GM19463 (cell line): ENCODE data around the gene IL13.
"Not testable (repeated sequence)": the region's sequence is repeated elsewhere in the genome, so short reads cannot be mapped to it uniquely, and the experiment has no call there.

Experiments used
- ATAC-seq: cut with Tn5 transposase; IDR thresholded peaks from one replicate; pipeline ENCODE4 v1.9.1; 2021; ENCODE audit warnings: mild to moderate bottlenecking, moderate library complexity; ENCODE audit not compliant: unreplicated experiment

Gene IL13

DNA sequence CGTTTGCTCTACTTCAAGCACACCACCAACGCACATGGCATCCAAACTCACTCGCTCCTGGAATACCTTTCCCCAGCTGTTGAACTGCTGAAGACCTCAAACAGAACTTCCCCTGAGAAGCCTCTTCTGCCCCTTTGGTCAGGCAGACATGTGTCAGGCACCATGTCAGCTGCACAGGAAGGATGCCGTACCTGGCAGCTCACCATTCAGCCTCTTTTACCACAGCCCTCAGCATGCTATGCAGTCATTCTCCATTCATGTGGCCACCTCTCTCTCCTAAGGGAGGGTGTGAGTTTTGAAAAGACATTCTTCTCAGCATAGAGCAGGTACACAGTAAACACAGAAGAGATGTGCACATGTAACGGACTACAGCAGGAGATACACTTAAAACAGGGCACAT is 30.0 kb downstream of the IL13 start:
- peak; percentile 37 for ATAC-seq

DNA sequence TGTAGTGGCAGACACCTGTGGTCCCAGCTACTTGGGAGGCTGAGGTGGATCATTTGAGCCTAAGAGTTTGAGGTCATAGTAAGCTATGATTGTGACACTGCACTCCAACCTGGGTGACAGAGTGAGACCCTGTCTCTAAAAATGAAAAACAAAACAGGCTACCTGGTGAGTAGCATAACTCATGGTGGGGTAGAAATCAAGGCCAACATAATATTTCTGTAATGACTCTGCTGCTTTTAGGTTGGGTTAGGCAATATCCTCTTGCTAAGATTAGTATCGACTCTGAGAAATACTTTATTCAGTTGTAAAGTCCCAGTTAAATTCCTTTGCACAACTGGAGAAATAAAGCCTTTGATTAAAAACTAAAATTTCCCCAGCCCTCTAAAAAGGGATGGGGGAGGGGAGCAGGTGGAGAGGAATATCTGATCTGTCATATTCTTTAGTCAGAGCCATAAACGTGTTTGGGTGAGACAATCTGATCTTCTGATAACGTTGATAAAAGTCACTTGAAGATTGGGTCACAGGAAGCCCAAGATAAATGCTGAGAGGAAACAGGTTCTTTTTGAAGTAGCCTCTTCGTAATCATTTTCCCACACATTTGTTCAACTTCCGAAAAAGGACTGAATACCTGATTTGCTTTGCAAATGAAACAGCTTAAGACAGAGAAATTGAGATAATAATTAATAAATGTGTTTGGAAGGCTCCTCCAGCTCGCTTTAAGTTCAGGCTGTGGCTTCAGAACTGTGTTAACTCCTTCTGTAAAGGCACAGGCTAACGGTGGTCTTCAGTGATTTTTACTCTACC is 30.8 kb downstream of the IL13 start:
- ATAC-seq = peak; percentile 49

DNA sequence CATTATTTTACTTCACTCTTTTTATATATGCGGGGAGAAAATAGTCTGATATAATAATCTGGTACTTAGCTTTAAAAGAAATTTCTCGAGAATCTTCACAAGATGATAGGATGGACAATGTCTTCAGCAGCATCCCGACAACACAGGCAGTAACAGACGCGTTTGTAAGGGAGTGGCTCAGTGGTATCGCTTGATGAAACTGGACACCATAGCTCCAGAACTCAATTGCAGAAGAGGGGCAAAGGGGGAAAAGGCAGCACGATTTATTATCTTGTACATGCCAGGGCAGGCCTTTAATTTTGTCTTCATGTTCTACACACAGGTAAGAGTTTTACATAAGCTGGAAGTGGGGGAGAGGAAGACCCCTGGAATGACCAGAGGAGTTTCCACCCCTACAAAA is 31.5 kb downstream of the IL13 start:
- ATAC-seq = no peak

DNA sequence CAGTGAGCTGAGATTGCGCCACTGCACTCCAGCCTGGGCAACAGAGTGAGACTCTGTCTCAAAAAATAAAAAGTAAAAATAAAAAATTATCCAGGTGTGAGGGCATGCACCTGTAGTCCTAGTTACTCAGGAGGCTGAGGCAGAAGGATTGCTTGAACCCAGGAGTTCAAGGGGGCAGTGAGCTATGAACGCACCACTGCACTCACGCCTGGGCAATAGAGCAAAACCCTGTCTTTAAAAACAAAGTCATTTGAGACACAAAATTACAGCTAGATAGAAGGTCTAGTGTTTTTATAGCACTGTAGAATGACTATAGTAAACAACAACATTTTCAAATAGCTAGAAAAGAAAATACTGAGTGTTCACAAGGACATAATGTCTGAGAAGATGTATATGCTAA is 32.2 kb downstream of the IL13 start:
- no peak for ATAC-seq

DNA sequence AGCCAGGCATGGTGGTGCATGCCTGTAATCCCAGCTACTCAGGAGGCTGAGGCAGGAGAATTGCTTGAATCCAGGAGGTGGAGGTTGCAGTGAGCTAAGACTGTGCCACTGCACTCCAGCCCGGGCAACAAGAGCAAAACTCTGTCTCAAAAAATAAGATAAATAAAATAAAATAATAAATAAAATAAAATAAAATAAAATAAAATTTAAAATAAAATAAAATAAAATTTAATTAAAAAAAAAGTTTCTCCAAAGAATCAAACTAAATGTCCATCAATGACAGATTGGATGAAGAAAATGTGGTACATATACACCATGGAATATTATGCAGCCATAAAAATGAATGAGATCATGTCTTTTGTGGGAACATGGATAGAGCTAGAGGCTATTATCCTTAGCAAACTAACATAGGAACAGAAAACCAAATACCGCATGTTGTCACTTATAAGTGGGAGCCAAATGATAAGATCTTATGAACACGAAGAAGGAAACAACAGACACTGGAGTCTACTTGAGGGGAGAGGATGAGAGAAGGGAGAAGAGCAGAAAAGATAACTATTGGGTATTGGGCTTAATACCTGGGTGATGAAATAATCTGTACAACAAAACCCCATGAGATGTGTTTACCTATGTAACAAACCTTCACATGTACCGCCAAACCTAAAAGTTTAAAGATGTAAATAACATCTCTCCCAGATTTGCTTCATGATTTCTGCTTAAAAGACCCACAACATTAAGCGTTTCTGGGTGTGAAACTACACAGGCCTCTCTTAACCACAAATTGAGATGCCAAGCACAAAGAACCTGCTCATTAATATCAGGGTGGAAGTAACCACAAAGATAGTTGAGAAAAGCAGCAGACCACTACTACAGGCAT is 34.0 kb downstream of the IL13 start:
- not testable (repeated sequence) for ATAC-seq

GRCh38 chr5:132692632-132692967 is 34.6 kb downstream of the IL13 start:
- no peak for ATAC-seq

DNA sequence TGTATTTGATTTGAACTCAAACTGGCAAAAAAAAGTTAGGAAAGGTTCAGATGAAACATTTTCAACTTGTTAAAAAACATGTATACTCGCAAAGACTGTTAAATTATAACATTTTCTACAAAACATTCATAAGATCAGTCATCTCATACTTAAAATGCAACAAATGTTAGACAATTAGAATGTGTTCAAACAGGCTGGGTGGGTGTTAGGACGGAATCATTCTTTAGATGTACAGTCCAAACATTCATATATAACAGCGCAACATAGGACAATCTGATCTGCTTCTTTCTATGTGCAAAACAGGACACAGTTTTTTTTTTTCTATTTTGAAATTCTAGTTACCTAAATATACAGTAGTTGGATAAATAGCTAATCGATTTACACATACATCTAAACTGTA is 38.0 kb downstream of the IL13 start:
- ATAC-seq = no peak

GRCh38 chr5:132704875-132705274 is 46.9 kb downstream of the IL13 start:
- no peak for ATAC-seq

DNA sequence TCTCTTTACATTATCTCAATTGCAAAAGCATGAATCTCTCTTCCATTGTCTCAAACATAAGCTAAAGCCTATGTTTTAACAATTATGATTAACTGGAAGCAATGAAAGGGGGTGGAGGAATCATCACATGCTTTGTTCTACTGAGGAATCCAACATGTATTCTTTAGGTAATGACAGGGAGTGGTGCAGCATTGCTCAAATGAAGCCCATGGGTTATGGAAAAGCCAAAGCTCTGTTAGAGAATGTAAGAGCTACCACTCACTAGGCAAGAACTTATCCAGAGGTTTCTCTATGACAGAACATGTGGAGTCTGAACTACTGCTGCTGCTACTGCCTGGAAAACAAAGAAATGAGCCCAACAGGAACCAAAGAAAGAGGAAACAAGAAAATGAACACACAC is 50.7 kb downstream of the IL13 start:
- ATAC-seq = no peak
